ENCODE results near the gene CASP6. TPM values are rescaled to one million over a fixed set of nuclear protein-coding genes. Genes with fewer than 3 reads are reported as not detected.
"Not testable (repeated sequence)": the region's sequence is repeated elsewhere in the genome, so short reads cannot be mapped to it uniquely, and the experiment has no call there.

The CASP6 gene
- total RNA-seq, 1 experiment from 2014 or later: 31.8 TPM

GRCh38 chr4:109719604-109720003 is 16.4 kb upstream of the CASP6 start:
- DNase-seq (ENCODE audit: low read depth): no peak

GRCh38 chr4:109718759-109719158 is 15.5 kb upstream of the CASP6 start:
- no peak for DNase-seq (ENCODE audit: low read depth)

- DNase-seq (ENCODE audit: low read depth): no peak
Measured at GRCh38 chr4:109713500-109713899, 10.3 kb upstream of the CASP6 start.

- DNase-seq (ENCODE audit: low read depth): no peak
Measured at GRCh38 chr4:109708990-109709389, 5.7 kb upstream of the CASP6 start.

- no peak for DNase-seq (ENCODE audit: low read depth)
Measured at GRCh38 chr4:109708435-109708834, 5.2 kb upstream of the CASP6 start.

GRCh38 chr4:109703664-109704361 is 568 bp upstream of the CASP6 start:
- DNase-seq (ENCODE audit: low read depth): no peak

- no peak for DNase-seq (ENCODE audit: low read depth)
Measured at GRCh38 chr4:109701566-109702410, 1.5 kb downstream of the CASP6 start.

- peak; percentile 1 for DNase-seq (ENCODE audit: low read depth)
Measured at GRCh38 chr4:109699553-109700225, 3.6 kb downstream of the CASP6 start.

GRCh38 chr4:109698656-109699055 is 4.6 kb downstream of the CASP6 start:
- DNase-seq (ENCODE audit: low read depth): no peak

GRCh38 chr4:109691411-109691920 is 11.8 kb downstream of the CASP6 start:
- DNase-seq (ENCODE audit: low read depth): no peak

GRCh38 chr4:109690690-109691410 is 12.4 kb downstream of the CASP6 start:
- DNase-seq (ENCODE audit: low read depth): no peak

- DNase-seq (ENCODE audit: low read depth): no peak
Measured at GRCh38 chr4:109684727-109685126, 18.5 kb downstream of the CASP6 start.

- DNase-seq (ENCODE audit: low read depth): no peak
Measured at GRCh38 chr4:109683621-109684253, 19.5 kb downstream of the CASP6 start.

GRCh38 chr4:109682875-109683274 is 20.4 kb downstream of the CASP6 start:
- DNase-seq (ENCODE audit: low read depth): no peak

GRCh38 chr4:109678925-109679324 is 24.3 kb downstream of the CASP6 start:
- not testable (repeated sequence) for DNase-seq (ENCODE audit: low read depth)

- not testable (repeated sequence) for DNase-seq (ENCODE audit: low read depth)
Measured at GRCh38 chr4:109678472-109678871, 24.8 kb downstream of the CASP6 start.

- DNase-seq (ENCODE audit: low read depth): no peak
Measured at GRCh38 chr4:109676886-109677285, 26.4 kb downstream of the CASP6 start.

GRCh38 chr4:109675843-109676242 is 27.4 kb downstream of the CASP6 start:
- no peak for DNase-seq (ENCODE audit: low read depth)

- no peak for DNase-seq (ENCODE audit: low read depth)
Measured at GRCh38 chr4:109675181-109675580, 28.1 kb downstream of the CASP6 start.

GRCh38 chr4:109673303-109673702 is 29.9 kb downstream of the CASP6 start:
- no peak for DNase-seq (ENCODE audit: low read depth)
